NCI-H2196 treated with DMSO at 0.1 percent for 48 hours (cell line): ENCODE data around the gene MYMX.
A peak's percentile ranks its signal among the peaks of the same experiment; 100 is the strongest.

Source experiments
- DNase-seq: peaks from one replicate; lab custom pipeline; 2025; ENCODE audit not compliant: unreplicated experiment; lab: John Stamatoyannopoulos, UW

Gene MYMX

DNA sequence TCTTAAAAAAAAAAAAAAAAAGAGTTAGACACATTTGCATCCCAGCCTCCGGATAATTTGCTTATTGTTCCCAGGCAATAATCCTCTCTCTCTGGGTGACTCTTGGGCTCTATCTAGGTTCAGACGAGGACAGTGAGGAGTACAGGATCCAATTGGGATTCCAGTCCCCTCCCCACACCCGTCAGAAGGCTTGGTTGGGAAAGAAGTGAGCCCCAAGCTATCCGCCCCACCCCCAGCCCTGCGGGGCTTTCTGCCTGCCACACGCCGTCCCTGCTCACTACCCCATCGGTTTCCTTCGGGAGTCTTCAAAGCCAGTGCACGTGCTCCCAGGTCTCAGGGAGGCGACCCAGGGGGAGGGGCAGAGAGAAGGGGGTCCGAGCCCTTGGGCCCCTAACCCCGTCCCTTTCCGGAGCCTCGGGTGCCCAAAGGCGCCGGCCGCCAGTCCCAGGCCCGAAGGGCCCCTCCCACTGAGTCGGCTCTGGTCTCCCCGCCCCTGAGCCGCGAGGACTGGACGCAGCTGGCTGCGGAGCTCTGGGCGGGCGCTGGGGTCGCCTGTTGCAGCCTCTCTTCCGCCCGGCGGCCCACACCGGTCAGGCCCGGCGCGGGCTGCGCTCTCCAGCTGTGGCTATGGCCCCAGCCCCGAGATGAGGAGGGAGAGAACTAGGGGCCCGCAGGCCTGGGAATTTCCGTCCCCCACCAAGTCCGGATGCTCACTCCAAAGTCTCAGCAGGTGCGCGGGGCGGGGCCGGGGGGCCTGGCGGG, 2.5 kb downstream of the MYMX start:
- peak; percentile 39 for DNase-seq

DNA sequence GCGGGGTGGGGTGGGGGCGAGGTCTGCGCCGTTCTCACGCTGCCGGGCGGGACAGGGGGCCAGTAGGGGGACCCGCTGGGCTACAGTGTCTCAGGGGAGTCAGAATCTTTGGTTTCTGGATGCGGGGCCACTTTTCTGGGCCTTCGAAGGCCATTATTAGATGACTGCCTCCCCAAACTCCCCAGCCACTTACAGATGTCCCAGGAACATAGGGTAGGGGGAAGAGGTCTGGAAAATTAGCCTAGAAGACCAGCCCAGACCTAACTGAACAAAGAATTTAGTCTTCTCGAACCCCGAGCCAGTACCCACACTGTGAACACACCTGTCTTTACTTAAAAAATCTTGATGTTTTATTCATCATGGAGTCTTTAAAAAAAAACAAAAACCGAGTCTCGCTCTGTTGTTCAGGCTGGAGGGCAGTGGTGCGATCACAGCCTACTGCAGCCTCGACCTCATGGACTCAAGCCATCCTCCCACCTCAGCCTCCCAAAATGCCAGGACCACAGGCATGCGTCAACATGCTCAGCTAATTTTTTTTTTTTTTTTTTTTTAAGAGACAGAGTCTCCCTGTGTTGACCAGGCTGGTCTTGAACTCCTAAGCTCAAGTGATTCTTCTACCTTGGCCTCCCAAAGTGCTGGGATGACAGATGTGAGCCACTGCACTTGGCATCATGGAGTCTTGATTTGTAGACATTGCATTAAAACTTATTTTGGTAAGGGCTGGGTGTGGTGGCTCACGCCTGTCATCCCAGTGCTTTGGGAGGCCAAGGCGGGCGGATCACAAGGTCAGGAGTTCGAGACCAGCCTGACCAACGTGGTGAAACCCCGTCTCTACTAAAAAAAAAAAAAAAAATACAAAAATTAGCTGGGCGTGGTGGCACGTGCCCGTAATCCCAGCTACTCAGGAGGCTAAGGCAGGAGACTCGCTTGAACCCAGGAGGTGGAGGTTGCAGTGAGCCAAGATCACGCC, 3.4 kb downstream of the MYMX start:
- DNase-seq = no peak

DNA sequence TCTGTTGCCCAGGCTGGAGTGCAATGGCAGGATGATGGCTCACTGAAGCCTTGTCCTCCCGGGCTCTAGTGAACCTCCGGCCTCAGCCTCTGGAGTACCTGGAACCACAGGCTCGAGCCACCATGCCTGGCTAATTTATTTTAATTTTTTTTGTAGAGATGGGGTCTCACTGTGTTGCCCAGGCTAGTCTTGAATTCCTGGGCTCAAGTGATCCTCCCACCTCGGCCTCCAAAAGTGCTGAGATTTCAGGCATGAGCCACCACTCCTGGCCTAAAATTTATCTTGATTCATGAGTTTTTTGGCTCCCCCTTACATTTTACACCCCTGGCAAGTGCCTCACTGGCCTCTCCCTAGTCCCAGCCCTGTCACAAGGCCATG, 4.2 kb downstream of the MYMX start:
- no peak for DNase-seq

DNA sequence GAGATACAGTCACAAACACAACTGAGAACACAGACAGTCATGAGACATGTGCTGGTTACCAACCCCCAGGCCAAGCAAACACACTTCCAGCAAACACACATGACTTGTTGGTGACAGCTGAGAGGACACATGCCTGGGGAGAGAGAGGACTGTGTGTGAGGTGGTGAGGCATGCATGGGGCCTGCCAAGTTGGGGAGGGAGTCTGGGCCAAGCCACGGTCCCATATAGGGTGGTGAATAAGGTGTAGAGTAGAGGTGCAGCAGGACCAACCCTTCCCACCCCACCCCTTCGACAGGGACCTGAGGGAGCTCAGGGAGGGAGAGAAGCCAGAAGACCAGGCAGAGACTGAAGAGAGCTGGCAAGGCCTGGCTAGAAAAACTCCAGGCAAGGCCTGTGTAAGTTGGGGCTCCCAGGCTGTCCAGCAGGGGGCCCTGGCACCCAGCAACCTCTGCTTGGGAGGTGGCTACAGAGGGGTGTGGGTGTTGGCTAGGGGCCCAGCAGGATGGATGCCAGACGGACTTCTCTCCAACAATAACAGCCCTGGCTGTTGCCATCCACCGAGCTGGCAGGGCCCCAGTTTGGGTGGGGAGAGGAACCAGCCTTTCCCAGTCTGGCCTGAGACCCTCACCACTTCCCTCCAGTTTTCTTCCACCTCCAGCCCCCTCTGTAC, 4.7 kb downstream of the MYMX start:
- DNase-seq = peak; percentile 83

DNA sequence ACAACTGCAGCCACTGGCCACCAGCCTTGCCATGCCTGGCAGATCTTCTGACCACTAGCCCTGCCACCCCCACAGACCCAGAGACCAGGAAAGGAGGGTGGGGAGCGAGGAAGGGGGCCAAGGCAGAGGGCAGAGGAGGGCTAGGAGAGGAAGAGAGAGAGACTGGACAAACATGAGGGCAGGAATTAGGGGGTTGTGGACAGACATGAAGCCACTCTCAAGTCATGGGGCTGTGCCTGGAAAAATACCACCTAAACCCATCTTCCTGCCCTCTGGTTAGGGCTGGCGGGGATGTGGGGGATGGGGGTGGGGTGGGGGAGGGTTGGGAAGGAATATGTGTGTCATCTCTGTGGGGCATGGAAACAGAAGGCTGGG, 5.2 kb downstream of the MYMX start:
- no peak for DNase-seq

DNA sequence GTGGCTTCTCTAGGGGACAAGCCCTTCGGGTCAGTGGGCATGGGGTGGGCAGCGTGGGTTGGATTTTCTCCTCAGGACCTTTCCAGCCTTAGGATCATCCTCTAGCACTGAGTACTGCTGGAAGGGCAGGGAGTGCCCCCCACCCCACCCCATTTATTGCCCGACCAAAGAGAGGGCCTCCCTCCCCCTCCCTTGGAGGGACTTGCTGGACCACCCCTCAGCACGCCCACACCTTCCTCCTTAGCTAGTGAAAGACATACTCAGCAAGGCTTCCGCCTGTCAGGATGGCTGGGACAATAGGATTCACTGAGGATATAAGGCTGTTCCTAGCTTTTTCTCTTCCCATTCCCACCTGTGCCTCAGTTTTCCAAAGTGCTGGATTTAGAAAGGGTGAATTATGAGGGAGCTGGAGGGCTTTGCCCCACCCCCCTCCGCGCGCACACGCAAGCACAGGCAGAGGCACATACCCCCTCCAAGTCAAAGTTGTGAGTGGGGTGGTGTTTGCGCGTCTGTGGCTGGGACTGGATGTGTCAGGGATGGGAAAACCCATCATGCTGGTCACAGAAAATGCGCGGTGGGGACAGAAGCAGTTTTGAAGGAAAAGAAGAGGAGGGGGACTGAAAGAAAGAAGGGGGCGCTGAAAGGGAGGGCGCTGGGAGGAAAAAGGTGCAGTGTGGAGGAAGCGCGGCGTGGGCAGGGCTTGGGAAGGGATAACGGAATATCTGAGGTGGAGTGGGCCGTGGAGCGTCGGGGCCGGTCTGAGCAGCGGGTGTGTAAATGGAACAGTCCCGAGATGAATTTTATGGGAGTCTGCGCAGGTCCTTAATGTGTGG, 6.0 kb downstream of the MYMX start:
- no peak for DNase-seq

DNA sequence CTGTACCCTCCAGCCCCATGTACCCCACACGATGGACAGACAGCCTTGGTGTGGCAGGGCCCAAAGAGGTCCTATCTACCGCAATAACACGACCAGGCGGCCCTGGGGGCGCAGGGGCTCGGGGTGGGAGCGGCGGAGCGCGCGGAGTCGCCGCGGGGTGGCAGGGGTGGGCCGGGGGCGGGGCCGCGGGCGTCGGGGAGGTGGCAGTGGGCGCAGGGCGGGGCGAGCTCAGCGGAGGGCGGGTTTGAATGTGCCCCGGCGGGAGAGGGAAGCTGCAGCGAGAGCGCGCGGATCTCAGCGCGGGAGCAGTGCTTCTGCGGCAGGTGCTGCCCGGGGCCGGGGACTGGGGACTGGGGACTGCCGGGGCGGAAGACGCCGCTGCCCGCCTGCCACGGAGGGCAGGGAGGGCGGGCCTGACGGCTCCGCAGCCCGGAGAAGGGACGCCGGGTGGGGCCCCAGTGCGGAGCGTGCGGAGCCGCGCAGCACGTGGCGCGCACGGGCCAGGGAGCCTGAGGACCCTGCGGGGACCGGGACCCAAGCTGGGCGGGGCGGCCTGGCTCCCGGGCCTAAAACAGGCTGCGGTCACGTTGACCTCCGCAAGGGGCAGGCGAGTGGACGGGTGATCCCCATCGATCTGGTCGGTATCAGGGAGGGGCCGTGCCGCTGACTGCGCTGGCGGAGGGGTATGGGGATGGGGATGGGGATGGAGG, 6.7 kb downstream of the MYMX start, which contains the start of gene SLC29A1:
TSS of gene SLC29A1 (plus strand) at position 277 of the 710 bp plus-strand sequence. CDS start 3,719 bp downstream, outside the sequence.
- DNase-seq = peak; percentile 45

DNA sequence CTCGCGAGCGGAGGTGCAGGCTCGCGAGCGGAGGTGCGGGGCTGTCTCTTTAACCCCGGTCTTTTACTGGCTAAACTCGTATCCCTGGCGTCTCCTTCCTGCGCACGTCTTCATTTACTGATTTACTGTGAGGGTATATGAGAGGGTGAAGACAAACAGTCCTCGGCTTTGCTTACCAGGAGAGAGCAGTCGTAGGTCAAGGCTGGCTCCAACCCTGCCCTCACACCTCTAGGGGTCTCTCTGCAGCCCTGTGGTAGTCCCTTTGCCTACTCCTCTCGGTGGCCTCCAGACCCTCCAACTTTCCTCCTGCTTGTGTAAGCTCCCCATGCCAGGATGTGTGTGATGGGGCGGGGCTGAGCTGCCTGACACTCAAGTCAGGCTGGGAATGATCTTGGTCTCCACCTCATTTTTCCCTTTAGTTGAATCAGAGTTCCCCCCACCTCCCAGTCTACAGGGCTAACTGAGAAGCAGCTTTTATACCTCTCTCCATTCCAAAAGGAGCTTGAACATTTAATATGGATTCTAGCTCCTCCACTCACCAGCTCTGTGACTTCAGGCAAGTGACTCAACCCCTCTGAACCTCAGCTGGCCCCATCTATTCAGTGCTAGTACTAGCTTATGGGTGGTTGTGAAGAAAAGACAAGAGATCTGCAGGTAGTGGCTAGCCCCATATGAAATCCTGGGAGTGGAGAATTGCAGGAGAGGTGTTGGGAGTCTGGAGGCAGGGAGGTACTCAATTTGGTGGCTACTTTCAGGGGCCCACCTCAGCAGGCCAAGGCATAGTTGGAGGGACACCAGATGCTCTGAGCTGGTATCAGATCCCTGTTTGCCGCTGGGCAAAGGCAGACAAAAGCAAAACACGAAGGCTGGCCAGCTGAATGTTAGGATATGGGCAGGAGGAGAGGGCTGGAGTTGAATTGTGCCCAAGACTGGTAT, 7.6 kb downstream of the MYMX start:
- no peak for DNase-seq

DNA sequence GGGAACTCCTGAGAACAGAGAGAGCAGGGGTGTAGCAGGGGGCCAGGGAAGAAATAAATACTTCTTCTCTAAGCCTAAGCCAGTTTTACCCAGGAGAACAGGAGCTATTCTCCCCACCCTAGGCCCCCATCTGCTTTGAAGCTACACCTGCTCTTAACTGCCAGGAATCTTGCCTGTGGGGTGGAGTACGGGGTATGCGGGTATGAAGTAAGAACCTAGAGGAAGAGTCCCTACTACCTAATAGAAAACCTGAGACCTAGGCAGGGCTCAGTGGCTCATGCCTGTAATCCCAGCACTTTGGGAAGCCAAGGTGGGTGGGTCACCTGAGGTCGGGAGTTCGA, 8.2 kb downstream of the MYMX start:
- DNase-seq = no peak

DNA sequence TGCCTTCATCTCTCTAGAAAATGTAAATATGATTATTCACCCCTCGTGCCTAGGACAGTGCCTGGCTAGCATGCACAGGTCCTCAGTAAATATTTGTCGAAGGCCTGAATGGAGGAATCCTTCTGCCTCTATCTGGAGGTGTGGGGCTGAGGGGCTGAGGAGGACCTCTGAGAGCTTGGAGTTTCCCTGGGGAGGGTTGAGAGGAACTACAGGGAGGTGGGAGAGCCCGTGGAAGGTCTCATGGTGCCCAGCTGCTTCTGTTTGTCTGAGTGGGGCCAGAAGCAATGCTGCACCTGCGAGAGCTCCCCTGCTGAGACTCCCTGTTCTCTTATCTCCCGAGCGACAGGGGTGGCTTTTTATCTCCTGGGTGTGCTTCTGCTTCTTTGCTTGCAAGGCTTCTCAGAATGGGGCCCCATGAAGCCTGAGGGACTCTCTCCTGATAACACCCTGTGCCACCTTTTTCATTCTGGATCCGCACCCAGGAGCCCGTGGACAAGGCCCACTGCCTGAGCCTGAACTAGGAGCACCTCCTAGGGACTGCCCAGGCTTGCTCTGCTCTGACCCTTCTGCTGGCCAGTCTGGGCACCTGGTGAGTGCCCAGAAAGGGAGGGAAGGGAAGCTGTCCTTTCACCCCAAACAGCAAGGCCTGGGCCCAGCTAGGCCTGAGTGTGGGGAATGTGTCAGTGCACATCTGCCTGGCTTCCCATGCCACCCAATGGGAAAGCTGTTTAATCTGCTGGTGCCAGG, 9.0 kb downstream of the MYMX start:
- DNase-seq = no peak

DNA sequence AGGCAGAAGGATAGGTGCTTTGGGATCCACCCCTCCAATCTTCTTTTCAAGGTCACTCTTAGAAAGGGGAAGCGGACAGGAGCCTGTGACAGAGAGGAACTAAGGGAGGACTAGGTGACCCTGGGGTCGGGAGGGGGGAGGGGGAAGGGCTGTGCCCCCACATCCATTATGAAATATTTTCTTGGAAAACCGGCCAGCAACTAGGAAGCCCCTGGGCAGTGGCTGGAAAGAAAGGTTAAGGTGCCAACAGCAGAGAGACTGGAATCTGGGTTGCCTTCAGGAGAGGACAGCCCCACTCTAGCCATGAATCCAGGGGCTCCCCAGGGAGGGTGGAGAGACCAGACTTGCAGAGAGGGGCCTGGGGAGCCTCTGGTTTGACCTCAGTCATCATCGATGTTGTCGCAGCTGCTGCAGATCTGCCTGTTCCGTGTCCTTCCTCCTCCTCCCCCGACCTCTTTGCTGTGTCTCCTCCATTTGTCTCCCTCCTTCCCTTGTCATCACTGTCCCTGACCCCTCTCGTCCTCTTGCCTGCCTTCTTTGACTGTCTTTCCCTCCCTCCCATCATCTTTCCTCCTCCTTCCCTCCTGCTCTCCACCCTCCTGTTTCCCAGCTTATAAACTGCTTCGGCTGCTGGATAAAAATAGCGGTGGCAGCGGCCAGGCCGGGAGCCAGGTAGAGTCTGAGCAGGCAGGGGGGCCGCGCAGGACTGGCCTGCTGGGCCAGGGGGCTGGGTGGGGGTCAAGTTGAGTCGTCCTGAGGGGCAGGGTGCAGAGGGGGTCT, 9.8 kb downstream of the MYMX start:
- no peak for DNase-seq

DNA sequence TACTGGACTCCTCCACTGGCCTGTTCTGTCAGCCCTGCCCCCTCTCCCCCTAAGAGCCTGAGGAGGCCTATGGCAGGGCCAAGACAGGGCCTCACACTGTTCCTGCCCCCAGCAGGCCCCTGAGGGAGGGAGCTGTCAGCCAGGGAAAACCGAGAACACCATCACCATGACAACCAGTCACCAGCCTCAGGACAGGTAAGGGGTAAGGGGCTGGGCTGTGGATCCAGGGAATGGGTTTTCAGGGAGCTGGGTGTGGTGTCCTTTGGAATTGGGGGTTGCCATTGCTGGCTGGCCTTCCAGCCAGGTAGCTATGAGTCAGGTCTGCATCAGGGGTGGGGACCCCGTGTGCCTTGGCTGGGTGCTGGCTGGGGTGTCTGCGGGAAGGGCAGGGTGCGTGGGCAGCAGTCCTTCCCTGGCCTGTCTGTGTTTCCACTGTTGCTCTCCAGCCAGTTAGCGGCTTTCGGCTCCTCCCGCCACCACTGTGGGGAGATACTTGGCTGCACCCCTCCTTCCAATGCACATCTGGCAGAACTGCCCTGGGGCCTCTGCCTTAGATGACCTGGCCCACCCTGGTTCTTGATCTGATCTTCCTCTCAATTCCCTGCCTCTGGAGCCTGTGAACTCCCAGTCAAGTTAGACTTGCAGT, 10.5 kb downstream of the MYMX start:
- DNase-seq = no peak

DNA sequence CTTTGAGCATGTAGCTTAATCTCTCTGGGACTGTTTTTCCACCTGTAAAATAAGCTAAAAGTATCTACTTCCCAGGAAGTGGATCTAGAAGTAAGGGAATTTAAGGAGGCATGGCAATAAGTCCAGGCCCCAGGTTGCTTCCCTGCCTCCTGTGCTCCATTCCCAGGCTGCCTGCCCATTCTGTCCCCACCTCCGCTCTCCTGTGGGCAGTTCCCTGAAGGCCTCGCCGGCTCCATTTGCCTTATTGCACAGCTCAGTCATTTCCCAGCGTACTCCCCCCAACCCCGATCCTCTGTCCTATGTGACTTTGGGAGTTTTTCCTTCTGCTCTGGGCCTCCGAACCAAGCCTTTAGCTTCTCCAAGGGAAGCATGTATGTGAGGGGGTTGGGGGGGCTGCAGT, 11.3 kb downstream of the MYMX start:
- DNase-seq = no peak

DNA sequence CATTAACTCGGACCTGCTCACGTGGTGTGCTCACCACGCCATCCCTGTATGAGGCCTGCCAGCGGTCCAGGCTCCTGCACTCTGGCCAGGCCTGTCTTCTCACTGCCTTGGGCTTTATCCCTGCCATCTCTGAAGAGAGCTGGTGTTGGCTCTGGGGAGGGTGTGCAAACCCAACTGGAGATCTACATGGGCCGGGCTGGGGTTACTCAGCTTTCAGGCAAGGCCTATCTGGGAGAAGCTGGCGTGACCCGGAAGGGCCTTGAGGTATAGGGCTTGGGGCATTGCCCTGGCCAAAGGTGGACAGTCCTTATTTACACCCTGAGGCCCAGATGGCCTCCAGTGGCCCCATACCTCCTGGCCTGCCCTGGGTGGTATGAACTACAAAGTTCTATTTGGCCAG, 11.7 kb downstream of the MYMX start:
- DNase-seq = no peak

DNA sequence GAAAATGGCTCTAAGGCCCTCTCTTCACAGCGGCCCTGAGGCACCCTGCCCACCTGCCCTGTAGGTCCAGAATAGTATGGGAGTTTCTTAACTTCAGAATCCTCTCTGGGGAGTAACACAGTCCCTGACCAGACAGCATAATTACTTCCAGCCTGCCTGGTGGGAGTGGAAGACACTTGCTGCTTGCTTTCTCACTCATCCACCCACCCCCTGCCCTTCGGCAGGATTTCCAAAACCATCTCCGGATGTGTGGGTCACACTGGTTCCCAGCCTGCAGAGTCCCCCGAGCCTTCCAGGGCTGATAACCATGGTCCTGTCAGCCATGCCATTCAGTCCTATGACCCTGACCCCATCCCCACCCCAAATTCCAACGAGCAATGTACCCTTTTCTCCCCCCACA, 12.1 kb downstream of the MYMX start:
- no peak for DNase-seq

DNA sequence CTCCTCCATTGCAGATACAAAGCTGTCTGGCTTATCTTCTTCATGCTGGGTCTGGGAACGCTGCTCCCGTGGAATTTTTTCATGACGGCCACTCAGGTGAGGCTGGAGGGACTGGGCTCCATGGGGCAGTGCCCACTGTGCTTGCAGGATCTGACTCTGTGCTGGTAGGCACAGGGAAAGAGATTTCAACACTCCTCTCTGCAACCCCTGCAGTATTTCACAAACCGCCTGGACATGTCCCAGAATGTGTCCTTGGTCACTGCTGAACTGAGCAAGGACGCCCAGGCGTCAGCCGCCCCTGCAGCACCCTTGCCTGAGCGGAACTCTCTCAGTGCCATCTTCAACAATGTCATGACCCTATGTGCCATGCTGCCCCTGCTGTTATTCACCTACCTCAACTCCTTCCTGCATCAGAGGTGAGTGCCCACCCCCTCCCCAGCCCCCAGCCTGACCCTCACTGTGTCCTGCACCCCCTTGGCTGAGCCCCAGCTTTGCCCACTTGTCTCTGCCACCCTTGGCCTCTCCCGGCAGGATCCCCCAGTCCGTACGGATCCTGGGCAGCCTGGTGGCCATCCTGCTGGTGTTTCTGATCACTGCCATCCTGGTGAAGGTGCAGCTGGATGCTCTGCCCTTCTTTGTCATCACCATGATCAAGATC, 12.8 kb downstream of the MYMX start:
- DNase-seq = no peak
